ENCODE measurements around the gene SUSD6.

The SUSD6 gene

GRCh38 chr14:69682136-69682535 is 70.7 kb downstream of the SUSD6 start:
- Mint-ChIP-seq H3K4me3 (peak overlapping the region; percentile 68), H3K9me3 (peaks cover 4% of the 10 kb centered on the region), H3K27me3 (no peaks in the 10 kb centered on the region), H3K36me3 (peaks cover 26% of the 10 kb centered on the region), H3K27ac (peak overlapping the region; percentile 94), H3K4me1 (peaks cover 78% of the 10 kb centered on the region)

- H3K27ac Mint-ChIP-seq, result peak overlapping the region; percentile 94
- H3K4me3 Mint-ChIP-seq, result peak overlapping the region; percentile 68
- H3K4me1 Mint-ChIP-seq, result peaks cover 78% of the 10 kb centered on the region
- peaks cover 26% of the 10 kb centered on the region for H3K36me3 Mint-ChIP-seq
- no peaks in the 10 kb centered on the region for H3K27me3 Mint-ChIP-seq
- H3K9me3 Mint-ChIP-seq, result peaks cover 4% of the 10 kb centered on the region
These were observed 71.3 kb downstream of the SUSD6 start for GRCh38 chr14:69682621-69683263.

GRCh38 chr14:69683971-69684370 is 72.6 kb downstream of the SUSD6 start:
- Mint-ChIP-seq H3K36me3 (peaks cover 25% of the 10 kb centered on the region), H3K4me1 (peaks cover 87% of the 10 kb centered on the region), H3K27ac (peak overlapping the region; percentile 94), H3K9me3 (peaks cover 4% of the 10 kb centered on the region), H3K27me3 (no peaks in the 10 kb centered on the region), H3K4me3 (peak overlapping the region; percentile 27)

GRCh38 chr14:69684461-69685217 is 73.2 kb downstream of the SUSD6 start:
- H3K4me3 Mint-ChIP-seq, result peak overlapping the region; percentile 76

GRCh38 chr14:69685218-69685616 is 73.8 kb downstream of the SUSD6 start:
- Mint-ChIP-seq H3K27ac (peak overlapping the region; percentile 94), H3K4me3 (peak overlapping the region; percentile 76), H3K36me3 (peaks cover 33% of the 10 kb centered on the region)

More at GRCh38 chr14:69684461-69685217, 73.2 kb downstream of the SUSD6 start:
- H3K27me3 Mint-ChIP-seq, result no peaks in the 10 kb centered on the region
- H3K36me3 Mint-ChIP-seq, result peaks cover 29% of the 10 kb centered on the region
- peaks cover 4% of the 10 kb centered on the region for H3K9me3 Mint-ChIP-seq
- H3K4me1 Mint-ChIP-seq, result peaks cover 91% of the 10 kb centered on the region
- peak overlapping the region; percentile 94 for H3K27ac Mint-ChIP-seq

GRCh38 chr14:69685716-69686115 is 74.3 kb downstream of the SUSD6 start:
- no peaks in the 10 kb centered on the region for H3K27me3 Mint-ChIP-seq
- H3K4me3 Mint-ChIP-seq, result peak overlapping the region; percentile 76
- H3K27ac Mint-ChIP-seq, result peak overlapping the region; percentile 94
- H3K4me1 Mint-ChIP-seq, result peaks cover 88% of the 10 kb centered on the region
- peaks cover 34% of the 10 kb centered on the region for H3K36me3 Mint-ChIP-seq
- peaks cover 4% of the 10 kb centered on the region for H3K9me3 Mint-ChIP-seq

More at GRCh38 chr14:69685218-69685616, 73.8 kb downstream of the SUSD6 start:
- Mint-ChIP-seq H3K27me3 (no peaks in the 10 kb centered on the region), H3K4me1 (peaks cover 88% of the 10 kb centered on the region), H3K9me3 (peaks cover 4% of the 10 kb centered on the region)

- H3K4me3 Mint-ChIP-seq, result no peak overlapping the region
- peaks cover 85% of the 10 kb centered on the region for H3K4me1 Mint-ChIP-seq
- H3K9me3 Mint-ChIP-seq, result peaks cover 4% of the 10 kb centered on the region
- peaks cover 29% of the 10 kb centered on the region for H3K36me3 Mint-ChIP-seq
- H3K27me3 Mint-ChIP-seq, result no peaks in the 10 kb centered on the region
- peak overlapping the region; percentile 24 for H3K27ac Mint-ChIP-seq
These were observed 76.4 kb downstream of the SUSD6 start for GRCh38 chr14:69687606-69688298.

- H3K9me3 Mint-ChIP-seq, result peaks cover 1% of the 10 kb centered on the region
- H3K27me3 Mint-ChIP-seq, result no peaks in the 10 kb centered on the region
- H3K36me3 Mint-ChIP-seq, result peaks cover 28% of the 10 kb centered on the region
- peaks cover 84% of the 10 kb centered on the region for H3K4me1 Mint-ChIP-seq
- H3K4me3 Mint-ChIP-seq, result no peak overlapping the region
- H3K27ac Mint-ChIP-seq, result peak overlapping the region; percentile 36
These were observed 76.9 kb downstream of the SUSD6 start for GRCh38 chr14:69688299-69688649.

- Mint-ChIP-seq H3K4me3 (no peak overlapping the region), H3K9me3 (no peaks in the 10 kb centered on the region), H3K27ac (peak overlapping the region; percentile 46), H3K36me3 (peaks cover 28% of the 10 kb centered on the region), H3K4me1 (peaks cover 84% of the 10 kb centered on the region), H3K27me3 (no peaks in the 10 kb centered on the region)
These were observed 78.6 kb downstream of the SUSD6 start for GRCh38 chr14:69690042-69690441.

- Mint-ChIP-seq H3K36me3 (peaks cover 28% of the 10 kb centered on the region), H3K27me3 (no peaks in the 10 kb centered on the region), H3K4me3 (peak overlapping the region; percentile 11), H3K4me1 (peaks cover 89% of the 10 kb centered on the region), H3K27ac (peak overlapping the region; percentile 77), H3K9me3 (no peaks in the 10 kb centered on the region)
These were observed 81.2 kb downstream of the SUSD6 start for GRCh38 chr14:69692594-69692993.

- Mint-ChIP-seq H3K4me3 (no peak overlapping the region), H3K27ac (peak overlapping the region; percentile 76), H3K9me3 (no peaks in the 10 kb centered on the region), H3K36me3 (peaks cover 29% of the 10 kb centered on the region), H3K4me1 (peaks cover 88% of the 10 kb centered on the region), H3K27me3 (no peaks in the 10 kb centered on the region)
These were observed 81.7 kb downstream of the SUSD6 start for GRCh38 chr14:69693145-69693544.

GRCh38 chr14:69693801-69694729 is 82.7 kb downstream of the SUSD6 start:
- H3K4me1 Mint-ChIP-seq, result peaks cover 89% of the 10 kb centered on the region
- peaks cover 29% of the 10 kb centered on the region for H3K36me3 Mint-ChIP-seq
- peak overlapping the region; percentile 92 for H3K27ac Mint-ChIP-seq
- H3K27me3 Mint-ChIP-seq, result no peaks in the 10 kb centered on the region
- H3K9me3 Mint-ChIP-seq, result no peaks in the 10 kb centered on the region
- peak overlapping the region; percentile 0 for H3K4me3 Mint-ChIP-seq

GRCh38 chr14:69694730-69695281 is 83.4 kb downstream of the SUSD6 start:
- H3K4me3 Mint-ChIP-seq, result no peak overlapping the region
- H3K27me3 Mint-ChIP-seq, result no peaks in the 10 kb centered on the region
- H3K9me3 Mint-ChIP-seq, result no peaks in the 10 kb centered on the region
- peak overlapping the region; percentile 70 for H3K27ac Mint-ChIP-seq
- H3K36me3 Mint-ChIP-seq, result peaks cover 27% of the 10 kb centered on the region
- peaks cover 92% of the 10 kb centered on the region for H3K4me1 Mint-ChIP-seq

- peak overlapping the region; percentile 49 for H3K4me3 Mint-ChIP-seq
- no peaks in the 10 kb centered on the region for H3K9me3 Mint-ChIP-seq
- no peaks in the 10 kb centered on the region for H3K27me3 Mint-ChIP-seq
- peak overlapping the region; percentile 91 for H3K27ac Mint-ChIP-seq
- H3K36me3 Mint-ChIP-seq, result peaks cover 23% of the 10 kb centered on the region
- H3K4me1 Mint-ChIP-seq, result peaks cover 90% of the 10 kb centered on the region
These were observed 84.2 kb downstream of the SUSD6 start for GRCh38 chr14:69695322-69696203.
